PC-3 (cell line): ENCODE data around the gene MAP3K5. TPM values are rescaled to one million over a fixed set of nuclear protein-coding genes. Genes with fewer than 3 reads are reported as not detected.

Source experiments
- ATAC-seq: fragments of 200-7000 bp; cut with Tn5 transposase; 2 replicates; pipeline ENCODE4 v1.9.1; 2020; ENCODE audit warnings: mild to moderate bottlenecking, moderate library complexity
- BruUV-seq: library from RNA; stranded (reverse); fragments of 400-500 nt; replicated peaks from 2 replicates; lab custom pipeline; 2021; lab: Mats Ljungman, UMichigan
- CTCF ChIA-PET: fragments of 300-600 bp; sonication (Branson Sonifier 250); formaldehyde crosslinking; loops from one replicate; lab custom pipeline; 2022; ENCODE audit warnings: antibody characterized with exemption; lab: Charles Lee
- POLR2A ChIA-PET: fragments of 300-600 bp; sonication (Branson Sonifier 250); formaldehyde crosslinking; loops from one replicate; lab custom pipeline; 2022; ENCODE audit warnings: antibody characterized with exemption; ENCODE audit not compliant: unreplicated experiment; lab: Charles Lee
- DNase-seq: peaks from one replicate; pipeline ENCODE4 v3.0.0-alpha.2; 2015
- H2AFZ ChIP-seq: fragments of 300-600 bp; sonication (generic); 2 replicates; pipeline ENCODE4 v1.6.0; 2016; ENCODE audit warnings: antibody characterized with exemption, low read length
- H3F3A ChIP-seq: fragments of 300-600 bp; sonication (generic); one replicate; pipeline ENCODE4 v1.6.0; 2017; ENCODE audit warnings: antibody characterized with exemption, low read length, control low read depth, mild to moderate bottlenecking; ENCODE audit not compliant: unreplicated experiment
- H3K27ac ChIP-seq: fragments of 300-600 bp; sonication (generic); 2 replicates; pipeline ENCODE4 v1.5.1; 2016; ENCODE audit warnings: mild to moderate bottlenecking, low read length
- H3K27me3 ChIP-seq: fragments of 300-600 bp; sonication (generic); 2 replicates; pipeline ENCODE4 v1.6.1; 2016; ENCODE audit warnings: low read length, mixed read lengths
- H3K36me3 ChIP-seq: fragments of 300-600 bp; sonication (generic); 2 replicates; pipeline ENCODE4 v1.6.1; 2016; ENCODE audit warnings: low read depth, mixed run types, low read length, mixed read lengths
- H3K4me1 ChIP-seq: fragments of 300-600 bp; sonication (generic); 2 replicates; pipeline ENCODE4 v1.5.1; 2016; ENCODE audit warnings: low read length; ENCODE audit not compliant: insufficient read depth
- H3K4me2 ChIP-seq: fragments of 300-600 bp; sonication (generic); 2 replicates; pipeline ENCODE4 v1.6.0; 2016; ENCODE audit warnings: low read length
- H3K4me3 ChIP-seq: fragments of 300-600 bp; sonication (generic); 2 replicates; pipeline ENCODE4 v1.5.1; 2016; ENCODE audit warnings: mild to moderate bottlenecking, low read length, mixed read lengths
- H3K79me2 ChIP-seq: fragments of 300-600 bp; sonication (generic); 2 replicates; pipeline ENCODE4 v1.6.1; 2017; ENCODE audit warnings: low read length, mixed read lengths
- H3K9ac ChIP-seq: fragments of 300-600 bp; sonication (generic); 2 replicates; pipeline ENCODE4 v1.6.0; 2016; ENCODE audit warnings: mild to moderate bottlenecking, low read length
- H3K9me2 ChIP-seq: fragments of 300-600 bp; sonication (generic); replicated peaks from 2 replicates; pipeline ENCODE4 v1.6.1; 2016; ENCODE audit warnings: mixed run types, low read length, mixed read lengths
- H3K9me3 ChIP-seq: fragments of 300-600 bp; sonication (generic); 2 replicates; pipeline ENCODE4 v1.6.1; 2016; ENCODE audit warnings: low read length, mixed read lengths
- H4K20me1 ChIP-seq: fragments of 300-600 bp; sonication (generic); 2 replicates; pipeline ENCODE4 v1.6.1; 2016; ENCODE audit warnings: low read length, mixed read lengths
- CTCF ChIP-seq: fragments of 300-600 bp; sonication (generic); conservative IDR thresholded peaks from 2 replicates; pipeline ENCODE4 v1.5.1; 2017; ENCODE audit warnings: antibody characterized with exemption, low read depth, mild to moderate bottlenecking, low read length
- EZH2 ChIP-seq: fragments of 300-600 bp; sonication (generic); IDR thresholded peaks from one replicate; pipeline ENCODE4 v1.6.1; 2017; ENCODE audit warnings: antibody characterized with exemption, mild to moderate bottlenecking, low read length; ENCODE audit not compliant: unreplicated experiment
- EZH2phosphoT487 ChIP-seq: fragments of 300-600 bp; sonication (generic); IDR thresholded peaks from 2 replicates; pipeline ENCODE4 v1.6.1; 2018; ENCODE audit warnings: mild to moderate bottlenecking, antibody characterized with exemption, low read length, borderline replicate concordance
- intact Hi-C: fragments of 100-400 bp; cut with micrococcal nuclease; formaldehyde crosslinking; loops from 2 replicates; pipeline ENCODE4 v1.9.0; 2023
- total RNA-seq: library from RNA; depleted of rRNA; stranded (reverse); fragments of >200 nt; gene quantifications from 2 replicates; pipeline ENCODE4 v1.2.3, GENCODE V29; 2014

The MAP3K5 gene
- total RNA-seq, 1 experiment from 2014 or later = 4.3 TPM

DNA sequence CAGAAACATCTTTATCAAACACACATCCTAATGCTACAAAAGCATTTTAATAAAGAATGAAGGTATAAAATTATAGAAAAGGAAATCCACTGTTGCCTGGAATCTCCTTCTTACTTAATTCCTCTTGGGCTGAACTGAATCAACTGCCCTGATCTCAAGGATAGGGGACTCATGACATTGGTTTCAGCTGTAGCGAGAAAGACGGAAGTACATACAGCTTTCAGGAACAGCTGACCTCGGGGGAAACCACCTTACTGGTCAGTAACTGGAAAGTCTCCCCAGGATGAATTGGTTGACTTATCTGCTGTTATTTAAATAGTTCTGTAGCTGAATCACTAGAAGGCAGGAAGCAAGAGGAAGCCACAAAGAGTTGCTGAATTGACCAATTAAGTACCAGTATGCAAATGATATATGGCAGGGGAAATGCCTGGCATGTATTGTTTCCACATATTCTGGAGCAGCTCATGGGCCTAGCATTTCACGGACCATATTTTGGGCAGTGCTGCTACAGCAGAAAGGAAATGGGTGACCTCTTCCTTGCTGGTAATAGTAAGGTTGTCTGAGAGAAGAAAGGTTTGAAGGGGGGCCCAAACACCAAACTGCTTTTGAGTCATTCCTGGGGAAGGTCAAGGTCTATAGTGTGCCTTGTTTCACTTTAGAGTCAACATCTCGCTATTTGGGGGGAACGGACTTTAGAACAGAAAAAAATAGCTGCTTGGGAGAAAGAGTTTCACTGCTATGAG lies 198.4 kb downstream of the MAP3K5 start:
- Histone ChIP-seq H3K4me2 (peak overlapping the region; percentile 41), H3K27ac (peak overlapping the region; percentile 69), H3K9me3 (no peaks in the 10 kb centered on the region), H3K27me3 (no peaks in the 10 kb centered on the region), H2AFZ (peak overlapping the region; percentile 59; the same call in 1 of the 2 replicates), H3K79me2 (no peaks in the 10 kb centered on the region), H3K4me3 (0 out of 2 replicates have a peak overlapping the region, but pooled peaks have one; percentile 13), H3F3A (no peaks in the 10 kb centered on the region), H3K9me2 (no peaks in the 10 kb centered on the region), H3K36me3 (no peaks in the 10 kb centered on the region), H3K9ac (0 out of 2 replicates have a peak overlapping the region, but pooled peaks have one; percentile 12), H4K20me1 (no peaks in the 10 kb centered on the region), H3K4me1 (peaks cover 17% of the 10 kb centered on the region)
- DNase-seq (peak; percentile 85), ATAC-seq (peak; percentile 95)
- no TSS peak for BruUV-seq
- ChIA-PET CTCF (interaction anchor here (1.0 kb wide), 1 partner anchor 198 kb away, joined by 5 read pairs; the partner anchor contains the start of gene MAP3K5), POLR2A (no interaction called here)
- no peak for TF ChIP-seq EZH2
- no peak for TF ChIP-seq EZH2phosphoT487
- TF ChIP-seq CTCF = no peak
- intact Hi-C loops = no loop called here

GRCh38 chr6:136592930-136593673 lies 199.2 kb downstream of the MAP3K5 start:
- DNase-seq (no peak), ATAC-seq (no peak)
- Histone ChIP-seq H3K4me3 (no peak overlapping the region), H4K20me1 (no peaks in the 10 kb centered on the region), H3F3A (no peaks in the 10 kb centered on the region), H3K9ac (0 out of 2 replicates have a peak overlapping the region, but pooled peaks have one; percentile 10), H3K4me1 (peaks cover 17% of the 10 kb centered on the region), H3K36me3 (no peaks in the 10 kb centered on the region), H3K9me3 (no peaks in the 10 kb centered on the region), H3K27ac (peak overlapping the region; percentile 69), H2AFZ (no peak overlapping the region), H3K27me3 (no peaks in the 10 kb centered on the region), H3K79me2 (no peaks in the 10 kb centered on the region), H3K4me2 (peak overlapping the region; percentile 41), H3K9me2 (no peaks in the 10 kb centered on the region)
- ChIA-PET POLR2A (no interaction called here), CTCF (interaction anchor here (1.0 kb wide), 1 partner anchor 199 kb away, joined by 5 read pairs; the partner anchor contains the start of gene MAP3K5)
- no peak for TF ChIP-seq EZH2
- no peak for TF ChIP-seq CTCF
- no peak for TF ChIP-seq EZH2phosphoT487
- intact Hi-C loops = no loop called here
- BruUV-seq = no TSS peak
